ENCODE measurements around the gene NID2. TPM values are rescaled to one million over a fixed set of nuclear protein-coding genes. Genes with fewer than 3 reads are reported as not detected.

The NID2 gene
- total and polyA plus RNA-seq, 3 donors from 2014 or later, result 5.3 to 10.6 (median 8.1) TPM

DNA sequence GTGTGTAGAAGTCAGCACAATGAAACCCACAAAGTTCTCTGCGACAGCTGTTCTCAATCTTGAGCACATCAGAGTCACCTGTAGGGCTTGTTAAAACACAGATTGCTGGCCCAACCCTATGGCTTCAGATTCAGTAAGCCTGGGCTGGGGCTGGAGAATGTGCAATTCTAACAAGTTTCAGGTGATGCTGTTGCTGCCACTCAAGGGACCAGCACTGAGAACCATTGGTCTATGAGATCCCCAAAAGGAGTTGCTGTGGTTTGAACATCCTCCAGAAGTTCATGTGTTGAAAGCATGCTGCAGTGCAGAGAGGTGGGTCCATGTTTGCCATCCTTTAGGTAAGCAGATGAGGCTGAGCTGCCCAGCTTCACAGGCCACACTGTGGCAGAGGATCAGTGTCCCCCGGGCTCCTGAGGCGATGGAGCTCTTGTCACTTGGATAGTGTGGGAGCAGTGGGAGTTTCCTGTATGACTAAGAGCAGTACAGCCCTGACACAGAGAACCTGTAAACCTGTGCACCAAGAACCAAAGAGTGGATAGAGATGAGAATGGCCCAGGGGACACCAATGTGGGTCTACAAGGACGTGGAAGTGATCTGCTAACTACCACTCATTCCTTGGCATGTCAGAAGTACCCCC, 87.5 kb downstream of the NID2 start:
- DNase-seq, result no peak
- intact Hi-C loops (cut with DNase I; ENCODE audit: low total_unique reads), result no loop called here
- H3K27me3 ChIP-seq, result no peaks in the 10 kb centered on the region
- H3K36me3 ChIP-seq (ENCODE audit: low read depth, missing control alignments), result no peaks in the 10 kb centered on the region
- H3K9me3 ChIP-seq, result no peaks in the 10 kb centered on the region
- TF ChIP-seq POLR2A (IDR thresholded peaks at IDR 0.05), result no peak
- TF ChIP-seq, protein P1, sequence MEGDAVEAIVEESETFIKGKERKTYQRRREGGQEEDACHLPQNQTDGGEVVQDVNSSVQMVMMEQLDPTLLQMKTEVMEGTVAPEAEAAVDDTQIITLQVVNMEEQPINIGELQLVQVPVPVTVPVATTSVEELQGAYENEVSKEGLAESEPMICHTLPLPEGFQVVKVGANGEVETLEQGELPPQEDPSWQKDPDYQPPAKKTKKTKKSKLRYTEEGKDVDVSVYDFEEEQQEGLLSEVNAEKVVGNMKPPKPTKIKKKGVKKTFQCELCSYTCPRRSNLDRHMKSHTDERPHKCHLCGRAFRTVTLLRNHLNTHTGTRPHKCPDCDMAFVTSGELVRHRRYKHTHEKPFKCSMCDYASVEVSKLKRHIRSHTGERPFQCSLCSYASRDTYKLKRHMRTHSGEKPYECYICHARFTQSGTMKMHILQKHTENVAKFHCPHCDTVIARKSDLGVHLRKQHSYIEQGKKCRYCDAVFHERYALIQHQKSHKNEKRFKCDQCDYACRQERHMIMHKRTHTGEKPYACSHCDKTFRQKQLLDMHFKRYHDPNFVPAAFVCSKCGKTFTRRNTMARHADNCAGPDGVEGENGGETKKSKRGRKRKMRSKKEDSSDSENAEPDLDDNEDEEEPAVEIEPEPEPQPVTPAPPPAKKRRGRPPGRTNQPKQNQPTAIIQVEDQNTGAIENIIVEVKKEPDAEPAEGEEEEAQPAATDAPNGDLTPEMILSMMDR (IDR thresholded peaks at IDR 0.05), result no peak
- 87 to 100% methylated on average over 4 of the region's 4 CpGs for WGBS, 2 donors
- H3K27ac ChIP-seq, result peak overlapping the region in 1 of 2 donors; percentile 1
- no peak overlapping the region for H3K4me3 ChIP-seq
- H3K4me1 ChIP-seq, result peaks cover 33% of the 10 kb centered on the region

- intact Hi-C loops (cut with DNase I; ENCODE audit: low total_unique reads), result no loop called here
- Histone ChIP-seq H3K27ac (peak overlapping the region; percentile 40 to 74), H3K9me3 (no peaks in the 10 kb centered on the region), H3K36me3 (ENCODE audit: low read depth, missing control alignments) (no peaks in the 10 kb centered on the region), H3K4me1 (peaks cover 29% of the 10 kb centered on the region), H3K4me3 (no peak overlapping the region), H3K27me3 (no peaks in the 10 kb centered on the region)
- WGBS, 2 donors, result 15 to 17% methylated on average over 17 of the region's 17 CpGs
- DNase-seq, result peak; percentile 96
- TF ChIP-seq POLR2A (IDR thresholded peaks at IDR 0.05), result no peak
- TF ChIP-seq, protein P1 (IDR thresholded peaks at IDR 0.05), result peak; percentile 92 to 97 (median 94)
Measured at GRCh38 chr14:51979088-51979709, 89.7 kb downstream of the NID2 start.

DNA sequence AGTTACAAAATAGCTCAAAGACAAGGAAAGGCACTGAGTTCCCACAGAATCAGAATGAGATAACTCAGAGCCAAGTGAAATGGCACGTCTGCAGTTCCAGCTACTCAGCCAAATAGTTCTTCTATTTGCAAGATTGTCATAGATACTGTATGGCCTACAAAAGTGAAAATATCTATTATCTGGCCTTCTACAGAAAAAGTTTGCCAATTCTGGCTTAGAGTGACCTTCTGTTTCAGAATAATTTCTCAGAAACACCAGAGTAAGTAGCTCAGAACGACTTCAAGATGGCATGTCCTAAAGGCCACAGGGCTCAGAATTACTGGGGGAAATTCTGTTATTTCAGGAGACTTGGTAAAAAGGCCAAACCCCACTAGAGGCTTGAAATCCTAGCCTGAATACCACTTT, 90.2 kb downstream of the NID2 start:
- TF ChIP-seq, protein P1 (IDR thresholded peaks at IDR 0.05), result no peak
- no peak for TF ChIP-seq POLR2A (IDR thresholded peaks at IDR 0.05)
- H3K27ac ChIP-seq, result peak overlapping the region; percentile 40 to 74
- H3K27me3 ChIP-seq, result no peaks in the 10 kb centered on the region
- intact Hi-C loops (cut with DNase I; ENCODE audit: low total_unique reads), result no loop called here
- no peak overlapping the region for H3K4me3 ChIP-seq
- WGBS, 2 donors, result 3 to 17% methylated on average over 2 of the region's 2 CpGs
- H3K36me3 ChIP-seq (ENCODE audit: low read depth, missing control alignments), result no peaks in the 10 kb centered on the region
- no peaks in the 10 kb centered on the region for H3K9me3 ChIP-seq
- DNase-seq, result peak; percentile 72
- H3K4me1 ChIP-seq, result peaks cover 29% of the 10 kb centered on the region

GRCh38 chr14:51977075-51977474, 91.8 kb downstream of the NID2 start:
- H3K27me3 ChIP-seq, result no peaks in the 10 kb centered on the region
- peak overlapping the region; percentile 71 to 74 for H3K27ac ChIP-seq
- H3K4me1 ChIP-seq, result peaks cover 29% of the 10 kb centered on the region
- WGBS, 2 donors, result 67 to 79% methylated on average over 5 of the region's 5 CpGs
- no peaks in the 10 kb centered on the region for H3K36me3 ChIP-seq (ENCODE audit: low read depth, missing control alignments)
- no peak for TF ChIP-seq POLR2A (IDR thresholded peaks at IDR 0.05)
- TF ChIP-seq, protein P1 (IDR thresholded peaks at IDR 0.05), result no peak
- no peak overlapping the region for H3K4me3 ChIP-seq
- H3K9me3 ChIP-seq, result no peaks in the 10 kb centered on the region
- intact Hi-C loops (cut with DNase I; ENCODE audit: low total_unique reads), result no loop called here
- DNase-seq, result peak; percentile 74

Measured in testis (tissue), 3 donors.